Suprapubic skin (tissue), 3 donors: Measurements from ENCODE around the gene SHC2.

Experiments used
- CTCF ChIP-seq, 2 donors: fragments of 200-600 bp in 1 of 2; fragments of 450-650 bp in 1 of 2; sonication (generic) in 1 of 2; IDR thresholded peaks; one replicate each; pipeline ENCODE4 v1.5.1; 2016 to 2019; ENCODE audit warnings: antibody characterized with exemption in 2 of 2, mild to moderate bottlenecking in 1 of 2, moderate library complexity in 1 of 2
- EP300 ChIP-seq: sonication (generic); formaldehyde crosslinking; IDR thresholded peaks from one replicate; pipeline ENCODE4 v1.6.1; 2017; ENCODE audit warnings: antibody characterized with exemption
- POLR2A ChIP-seq, 2 donors: fragments of 450-650 bp; IDR thresholded peaks; one replicate each; pipeline ENCODE4 v1.6.1; 2017; ENCODE audit warnings: antibody characterized with exemption in 2 of 2, mild to moderate bottlenecking in 2 of 2, moderate library complexity in 2 of 2

GRCh38 chr19:397321-397720, 63.5 kb downstream of the SHC2 start:
- TF ChIP-seq POLR2A (IDR thresholded peaks at IDR 0.05), result no peak
- TF ChIP-seq CTCF (IDR thresholded peaks at IDR 0.05), result no peak
- no peak for TF ChIP-seq EP300
